Liver (tissue), 9 donors: Measurements from ENCODE around the gene MAP3K5. TPM values are rescaled to one million over a fixed set of nuclear protein-coding genes. Genes with fewer than 3 reads are reported as not detected.

ENCODE experiments used
- DNase-seq: peaks from one replicate; pipeline ENCODE4 v3.0.0-alpha.2; 2017; ENCODE audit warnings: low spot score
- H3K27ac ChIP-seq, 2 donors: one replicate each; pipeline ENCODE4 v1.7.0; 2013; ENCODE audit warnings: inconsistent platforms in 2 of 2, low read length in 2 of 2, control low read depth in 1 of 2, low read depth in 1 of 2, mild to moderate bottlenecking in 1 of 2
- H3K27me3 ChIP-seq, 4 donors: one replicate each; pipeline versions ENCODE4 v1.6.1 to v1.7.0; 2013; ENCODE audit warnings: low read length in 3 of 4, inconsistent platforms in 1 of 4, mild to moderate bottlenecking in 1 of 4, moderate library complexity in 1 of 4; ENCODE audit not compliant: control insufficient read depth in 4 of 4, insufficient read depth in 4 of 4
- H3K36me3 ChIP-seq, 4 donors: one replicate each; pipeline versions ENCODE4 v1.6.1 to v1.7.0; 2013; ENCODE audit warnings: low read length in 3 of 4, mild to moderate bottlenecking in 3 of 4, low read depth in 1 of 4, moderate library complexity in 1 of 4; ENCODE audit not compliant: control insufficient read depth in 4 of 4, insufficient read depth in 3 of 4
- H3K4me1 ChIP-seq, 4 donors: one replicate each; pipeline versions ENCODE4 v1.6.1 to v1.7.0; 2013; ENCODE audit warnings: low read length in 3 of 4, mild to moderate bottlenecking in 3 of 4, moderate library complexity in 1 of 4; ENCODE audit not compliant: control insufficient read depth in 4 of 4, insufficient read depth in 4 of 4
- H3K4me3 ChIP-seq, 3 donors: one replicate each; pipeline versions ENCODE4 v1.6.1 to v1.7.0; 2013; ENCODE audit warnings: low read length in 3 of 3, control low read depth in 1 of 3, low read depth in 1 of 3, mild to moderate bottlenecking in 1 of 3
- H3K9ac ChIP-seq, 2 donors: one replicate each; pipeline ENCODE4 v1.7.0; 2013; ENCODE audit warnings: low read length in 2 of 2, mild to moderate bottlenecking in 2 of 2, moderate library complexity in 2 of 2, control low read depth in 1 of 2, low read depth in 1 of 2
- H3K9me3 ChIP-seq, 4 donors: one replicate each; pipeline versions ENCODE4 v1.6.1 to v1.7.0; 2013; ENCODE audit warnings: low read length in 3 of 4; ENCODE audit not compliant: control insufficient read depth in 4 of 4
- EGR1 ChIP-seq, 2 donors: IDR thresholded peaks; 2 replicates each; pipeline ENCODE4 v1.6.1; 2016 to 2018; ENCODE audit warnings: antibody characterized with exemption in 2 of 2, low read depth in 2 of 2
- FOXA1 ChIP-seq: IDR thresholded peaks from 2 replicates; pipeline ENCODE4 v1.6.1; 2016; ENCODE audit warnings: antibody characterized with exemption
- FOXA2 ChIP-seq: IDR thresholded peaks from 2 replicates; pipeline ENCODE4 v1.6.1; 2016; ENCODE audit warnings: antibody characterized with exemption
- GABPA ChIP-seq, 2 donors: IDR thresholded peaks in 1 of 2; conservative IDR thresholded peaks in 1 of 2; 2 replicates each; pipeline ENCODE4 v1.6.1; 2016; ENCODE audit warnings: antibody characterized with exemption in 2 of 2, mild to moderate bottlenecking in 1 of 2, moderate library complexity in 1 of 2
- HNF4A ChIP-seq, 2 donors: conservative IDR thresholded peaks; 2 replicates each; pipeline ENCODE4 v1.6.1; 2016; ENCODE audit warnings: antibody characterized with exemption in 2 of 2, mild to moderate bottlenecking in 2 of 2
- HNF4G ChIP-seq: IDR thresholded peaks from 2 replicates; pipeline ENCODE4 v1.6.1; 2016; ENCODE audit warnings: antibody characterized with exemption
- JUND ChIP-seq, 2 donors: IDR thresholded peaks; 2 replicates each; pipeline ENCODE4 v1.6.1; 2016; ENCODE audit warnings: antibody characterized with exemption in 2 of 2
- NR2F2 ChIP-seq: IDR thresholded peaks from 2 replicates; pipeline ENCODE4 v1.6.1; 2016; ENCODE audit warnings: antibody characterized with exemption
- RAD21 ChIP-seq, 2 donors: IDR thresholded peaks; 2 replicates each; pipeline ENCODE4 v1.6.1; 2016; ENCODE audit warnings: antibody characterized with exemption in 2 of 2, mild to moderate bottlenecking in 2 of 2
- RXRA ChIP-seq, 2 donors: IDR thresholded peaks; 2 replicates each; pipeline ENCODE4 v1.6.1; 2017 to 2018; ENCODE audit warnings: antibody characterized with exemption in 2 of 2, mild to moderate bottlenecking in 1 of 2
- SP1 ChIP-seq: IDR thresholded peaks from 2 replicates; pipeline ENCODE4 v1.6.1; 2018; ENCODE audit warnings: antibody characterized with exemption, mild to moderate bottlenecking
- TAF1 ChIP-seq: conservative IDR thresholded peaks from 2 replicates; pipeline ENCODE4 v1.6.1; 2016; ENCODE audit warnings: antibody characterized with exemption, mild to moderate bottlenecking
- YY1 ChIP-seq: IDR thresholded peaks from 2 replicates; pipeline ENCODE4 v1.6.1; 2016; ENCODE audit warnings: antibody characterized with exemption, mild to moderate bottlenecking
- WGBS: extraction: QIAGEN DNeasy Blood & Tissue Kit; methylation state at CpG from one replicate; pipeline ENCODE4 v1.1.7; 2013; 5-methylcytosine and 5-hydroxymethylcytosine counted together
- polyA plus RNA-seq, 2 donors: library from polyadenylated mRNA; stranded (reverse) in 1 of 2; unstranded in 1 of 2; fragments of 200-250 nt in 1 of 2; fragments of >200 nt in 1 of 2; fragmentation: Nextera tagmentation in 1 of 2; extraction: Ambion mirVana in 1 of 2; gene quantifications; one replicate each; pipeline versions ENCODE4 v1.2.1 to v1.2.3, GENCODE V29; 2013 to 2015
- total RNA-seq, 2 donors: library from RNA; depleted of rRNA; stranded (reverse); fragments of >200 nt; gene quantifications; one replicate each; pipeline ENCODE4 v1.2.3, GENCODE V29; 2014
- TF ChIP-seq, protein P1 (sequence below): IDR thresholded peaks from 2 replicates; pipeline ENCODE4 v1.6.1; 2016; ENCODE audit warnings: antibody characterized with exemption
- TF ChIP-seq, protein P2 (sequence below): IDR thresholded peaks from 2 replicates; pipeline ENCODE4 v1.6.1; 2016; ENCODE audit warnings: antibody characterized with exemption, mild to moderate bottlenecking
- TF ChIP-seq, protein P3 (sequence below): IDR thresholded peaks from 2 replicates; pipeline ENCODE4 v1.6.1; 2016; ENCODE audit warnings: antibody characterized with exemption
- TF ChIP-seq, protein P4 (sequence below): IDR thresholded peaks from 2 replicates; pipeline ENCODE4 v1.6.1; 2016; ENCODE audit warnings: antibody characterized with exemption
- donor health status: healthy.
- donor health status: healthy.
- donor health status: healthy.
- donor health status: healthy.
- donor health status: healthy.

MAP3K5 gene
- total and polyA plus RNA-seq, 4 donors = 2.9 to 18.0 (median 5.5) TPM

DNA sequence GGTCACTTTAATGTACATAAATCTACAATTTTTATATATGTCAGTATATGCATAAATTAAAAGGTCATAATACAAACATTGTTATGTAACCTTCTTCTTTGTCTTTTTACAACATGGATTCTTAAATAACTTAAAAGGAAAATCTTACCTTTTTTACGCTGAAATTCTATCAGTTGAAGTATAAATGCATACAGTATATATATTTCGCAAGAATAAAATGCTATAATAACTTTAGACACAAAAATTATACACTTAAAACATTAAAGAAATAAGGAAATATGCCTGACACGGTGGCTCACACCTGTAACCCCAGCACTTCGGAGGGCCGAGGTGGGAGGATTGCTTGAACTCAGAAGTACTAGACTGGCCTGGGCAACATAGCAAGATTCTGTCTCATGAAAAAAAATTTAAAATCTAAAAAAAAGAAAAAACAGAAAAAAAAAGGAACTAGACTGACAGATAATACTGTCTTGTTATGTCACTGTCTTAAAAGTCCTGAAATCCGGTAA lies 132.2 kb downstream of the MAP3K5 start:
- no peaks in the 10 kb centered on the region for H3K9me3 ChIP-seq
- peaks cover 3 to 9% (median 4%) of the 10 kb centered on the region in 4 donors for H3K36me3 ChIP-seq
- WGBS = 97% methylated on average over 6 of the region's 6 CpGs
- no peak overlapping the region for H3K9ac ChIP-seq
- DNase-seq = no peak
- no peaks in the 10 kb centered on the region for H3K4me1 ChIP-seq
- H3K27ac ChIP-seq = no peak overlapping the region
- no peaks in the 10 kb centered on the region for H3K27me3 ChIP-seq
- no peak overlapping the region for H3K4me3 ChIP-seq
- no peak for TF ChIP-seq FOXA2
- TF ChIP-seq NR2F2 = no peak
- TF ChIP-seq, protein P1, sequence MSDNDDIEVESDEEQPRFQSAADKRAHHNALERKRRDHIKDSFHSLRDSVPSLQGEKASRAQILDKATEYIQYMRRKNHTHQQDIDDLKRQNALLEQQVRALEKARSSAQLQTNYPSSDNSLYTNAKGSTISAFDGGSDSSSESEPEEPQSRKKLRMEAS = no peak
- no peak for TF ChIP-seq GABPA (IDR thresholded peaks at IDR 0.05 in 1 of 2, conservative IDR thresholded peaks at IDR 0.05 in 1 of 2)
- TF ChIP-seq EGR1 (IDR thresholded peaks at IDR 0.05; ENCODE audit: low read depth in 2 of 2) = no peak
- TF ChIP-seq HNF4G = no peak
- no peak for TF ChIP-seq RAD21 (IDR thresholded peaks at IDR 0.05)
- TF ChIP-seq, protein P2, sequence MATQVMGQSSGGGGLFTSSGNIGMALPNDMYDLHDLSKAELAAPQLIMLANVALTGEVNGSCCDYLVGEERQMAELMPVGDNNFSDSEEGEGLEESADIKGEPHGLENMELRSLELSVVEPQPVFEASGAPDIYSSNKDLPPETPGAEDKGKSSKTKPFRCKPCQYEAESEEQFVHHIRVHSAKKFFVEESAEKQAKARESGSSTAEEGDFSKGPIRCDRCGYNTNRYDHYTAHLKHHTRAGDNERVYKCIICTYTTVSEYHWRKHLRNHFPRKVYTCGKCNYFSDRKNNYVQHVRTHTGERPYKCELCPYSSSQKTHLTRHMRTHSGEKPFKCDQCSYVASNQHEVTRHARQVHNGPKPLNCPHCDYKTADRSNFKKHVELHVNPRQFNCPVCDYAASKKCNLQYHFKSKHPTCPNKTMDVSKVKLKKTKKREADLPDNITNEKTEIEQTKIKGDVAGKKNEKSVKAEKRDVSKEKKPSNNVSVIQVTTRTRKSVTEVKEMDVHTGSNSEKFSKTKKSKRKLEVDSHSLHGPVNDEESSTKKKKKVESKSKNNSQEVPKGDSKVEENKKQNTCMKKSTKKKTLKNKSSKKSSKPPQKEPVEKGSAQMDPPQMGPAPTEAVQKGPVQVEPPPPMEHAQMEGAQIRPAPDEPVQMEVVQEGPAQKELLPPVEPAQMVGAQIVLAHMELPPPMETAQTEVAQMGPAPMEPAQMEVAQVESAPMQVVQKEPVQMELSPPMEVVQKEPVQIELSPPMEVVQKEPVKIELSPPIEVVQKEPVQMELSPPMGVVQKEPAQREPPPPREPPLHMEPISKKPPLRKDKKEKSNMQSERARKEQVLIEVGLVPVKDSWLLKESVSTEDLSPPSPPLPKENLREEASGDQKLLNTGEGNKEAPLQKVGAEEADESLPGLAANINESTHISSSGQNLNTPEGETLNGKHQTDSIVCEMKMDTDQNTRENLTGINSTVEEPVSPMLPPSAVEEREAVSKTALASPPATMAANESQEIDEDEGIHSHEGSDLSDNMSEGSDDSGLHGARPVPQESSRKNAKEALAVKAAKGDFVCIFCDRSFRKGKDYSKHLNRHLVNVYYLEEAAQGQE = no peak
- TF ChIP-seq, protein P3, sequence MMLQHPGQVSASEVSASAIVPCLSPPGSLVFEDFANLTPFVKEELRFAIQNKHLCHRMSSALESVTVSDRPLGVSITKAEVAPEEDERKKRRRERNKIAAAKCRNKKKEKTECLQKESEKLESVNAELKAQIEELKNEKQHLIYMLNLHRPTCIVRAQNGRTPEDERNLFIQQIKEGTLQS = no peak
- no peak for TF ChIP-seq HNF4A (conservative IDR thresholded peaks at IDR 0.05)
- no peak for TF ChIP-seq RXRA (IDR thresholded peaks at IDR 0.05)
- TF ChIP-seq SP1 = no peak
- TF ChIP-seq YY1 = no peak
- no peak for TF ChIP-seq TAF1
- TF ChIP-seq, protein P4, sequence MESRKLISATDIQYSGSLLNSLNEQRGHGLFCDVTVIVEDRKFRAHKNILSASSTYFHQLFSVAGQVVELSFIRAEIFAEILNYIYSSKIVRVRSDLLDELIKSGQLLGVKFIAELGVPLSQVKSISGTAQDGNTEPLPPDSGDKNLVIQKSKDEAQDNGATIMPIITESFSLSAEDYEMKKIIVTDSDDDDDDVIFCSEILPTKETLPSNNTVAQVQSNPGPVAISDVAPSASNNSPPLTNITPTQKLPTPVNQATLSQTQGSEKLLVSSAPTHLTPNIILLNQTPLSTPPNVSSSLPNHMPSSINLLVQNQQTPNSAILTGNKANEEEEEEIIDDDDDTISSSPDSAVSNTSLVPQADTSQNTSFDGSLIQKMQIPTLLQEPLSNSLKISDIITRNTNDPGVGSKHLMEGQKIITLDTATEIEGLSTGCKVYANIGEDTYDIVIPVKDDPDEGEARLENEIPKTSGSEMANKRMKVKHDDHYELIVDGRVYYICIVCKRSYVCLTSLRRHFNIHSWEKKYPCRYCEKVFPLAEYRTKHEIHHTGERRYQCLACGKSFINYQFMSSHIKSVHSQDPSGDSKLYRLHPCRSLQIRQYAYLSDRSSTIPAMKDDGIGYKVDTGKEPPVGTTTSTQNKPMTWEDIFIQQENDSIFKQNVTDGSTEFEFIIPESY = no peak
- no peak for TF ChIP-seq FOXA1
- TF ChIP-seq JUND (IDR thresholded peaks at IDR 0.05) = no peak

DNA sequence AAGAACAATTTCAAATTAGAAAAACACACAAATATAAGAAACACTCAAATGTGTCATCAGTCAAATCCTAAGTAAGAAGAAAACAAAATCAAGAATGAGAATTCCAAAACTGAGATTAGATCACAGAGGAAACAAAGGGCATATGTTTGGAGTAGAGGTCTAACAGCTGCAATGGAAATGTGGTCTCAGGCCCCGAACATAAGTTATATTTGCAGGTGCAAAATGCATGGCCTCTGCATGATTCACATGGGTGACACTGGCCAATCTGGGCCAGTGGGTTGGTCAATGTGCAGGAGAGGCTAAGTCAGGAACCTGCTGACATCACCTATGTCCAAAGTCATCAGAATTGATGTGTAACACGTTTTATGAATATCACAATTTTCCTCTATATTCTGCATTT lies 133.6 kb downstream of the MAP3K5 start:
- Histone ChIP-seq H3K9me3 (no peaks in the 10 kb centered on the region), H3K27me3 (no peaks in the 10 kb centered on the region), H3K36me3 (peaks cover 3 to 9% (median 4%) of the 10 kb centered on the region in 4 donors), H3K9ac (no peak overlapping the region), H3K27ac (no peak overlapping the region), H3K4me1 (no peaks in the 10 kb centered on the region), H3K4me3 (no peak overlapping the region)
- no peak for DNase-seq
- WGBS = 94% methylated on average over 2 of the region's 2 CpGs
- TF ChIP-seq, protein P4 = no peak
- TF ChIP-seq SP1 = no peak
- TF ChIP-seq, protein P2 = no peak
- TF ChIP-seq, protein P3 = no peak
- no peak for TF ChIP-seq RXRA (IDR thresholded peaks at IDR 0.05)
- no peak for TF ChIP-seq GABPA (IDR thresholded peaks at IDR 0.05 in 1 of 2, conservative IDR thresholded peaks at IDR 0.05 in 1 of 2)
- TF ChIP-seq, protein P1 = no peak
- TF ChIP-seq NR2F2 = no peak
- no peak for TF ChIP-seq EGR1 (IDR thresholded peaks at IDR 0.05; ENCODE audit: low read depth in 2 of 2)
- TF ChIP-seq HNF4G = no peak
